K562 (cell line): ENCODE measurements around the gene LIMCH1. TPM values are rescaled to one million over a fixed set of nuclear protein-coding genes. Genes with fewer than 3 reads are reported as not detected.

Experiments
- ATAC-seq: fragments of 200-7000 bp; cut with Tn5 transposase; 3 replicates; pipeline ENCODE4 v1.9.1; 2020; ENCODE audit warnings: moderate library complexity
- BruUV-seq: library from RNA; stranded (reverse); fragments of 400-500 nt; replicated peaks from 2 replicates; lab custom pipeline; 2021; lab: Mats Ljungman, UMichigan
- CTCF ChIA-PET: fragments of 300-600 bp; formaldehyde crosslinking; extraction: SDS; loops from one replicate; lab custom pipeline; 2021; ENCODE audit warnings: low intra/inter-chr PET ratio; lab: Yijun Ruan, JAX
- POLR2A ChIA-PET: fragments of 300-600, 350-650 bp; sonication (Branson Sonifier 250); formaldehyde crosslinking; extraction: SDS; loops from one replicate; lab custom pipeline; 2021; ENCODE audit warnings: antibody characterized with exemption, inconsistent platforms; lab: Yijun Ruan, JAX
- DNase-seq, 4 experiments: peaks; one replicate each; pipeline versions ENCODE4 v3.0.0 to v3.0.0-alpha.2; 2011 to 2018; ENCODE audit warnings: low spot score in 3 of 4, mixed read lengths in 3 of 4; ENCODE audit errors: extremely low read depth in 1 of 4
- FAIRE-seq: peaks from 2 replicates; lab custom pipeline; 2011; peaks lifted over from hg19 to GRCh38; lab: Jason Lieb, UNC
- H2AFZ ChIP-seq: 2 replicates; pipeline ENCODE4 v1.6.0; 2011; ENCODE audit warnings: low read depth, low read length, control low read depth, inconsistent platforms
- H3K27ac ChIP-seq: fragments of 200-600 bp; 3 replicates; pipeline ENCODE4 v1.8.0; 2011; ENCODE audit warnings: low read depth, mild to moderate bottlenecking, control low read depth, inconsistent platforms, low read length, moderate library complexity, mixed read lengths; ENCODE audit errors: extremely low read depth
- H3K27me3 ChIP-seq, 2 experiments: fragments of 300-600 bp in 1 of 2; 2 replicates in 1 of 2; 3 replicates in 1 of 2; pipeline versions ENCODE4 v1.6.0 to v1.8.0; 2011; ENCODE audit warnings: inconsistent platforms in 2 of 2, low read length in 2 of 2, mild to moderate bottlenecking in 1 of 2, mixed read lengths in 1 of 2, moderate library complexity in 1 of 2; ENCODE audit not compliant: control insufficient read depth in 2 of 2, insufficient read depth in 2 of 2
- H3K36me3 ChIP-seq: fragments of 300-600 bp; 3 replicates; pipeline ENCODE4 v1.8.0; 2011; ENCODE audit warnings: mild to moderate bottlenecking, low read length, inconsistent platforms; ENCODE audit not compliant: control insufficient read depth, insufficient read depth
- H3K4me1 ChIP-seq, 2 experiments: fragments of 200-600 bp in 1 of 2; replicated peaks in 1 of 2; 2 replicates in 1 of 2; 3 replicates in 1 of 2; pipeline versions ENCODE4 v1.5.1 to v1.8.0; 2011; ENCODE audit warnings: inconsistent platforms in 2 of 2, low read length in 2 of 2, mild to moderate bottlenecking in 1 of 2, mixed read lengths in 1 of 2, moderate library complexity in 1 of 2; ENCODE audit not compliant: control insufficient read depth in 2 of 2, insufficient read depth in 2 of 2
- H3K4me2 ChIP-seq: 2 replicates; pipeline ENCODE4 v1.6.1; 2011; ENCODE audit warnings: low read length, control low read depth, inconsistent platforms, mixed read lengths; ENCODE audit not compliant: insufficient read depth
- H3K4me3 ChIP-seq: fragments of 200-600 bp; sonication (generic), shearing (Covaris generic); 2 replicates; pipeline ENCODE4 v1.5.1; 2016; ENCODE audit warnings: control low read depth, inconsistent platforms
- H3K79me2 ChIP-seq: fragments of 200-600 bp; 3 replicates; pipeline ENCODE4 v1.8.0; 2011; ENCODE audit warnings: low read length, inconsistent platforms; ENCODE audit not compliant: control insufficient read depth, insufficient read depth
- H3K9ac ChIP-seq, 2 experiments: 2 replicates each; pipeline versions ENCODE4 v1.6.0 to v1.6.1; 2011; ENCODE audit warnings: low read depth in 2 of 2, low read length in 2 of 2, control low read depth in 1 of 2, inconsistent platforms in 1 of 2, mild to moderate bottlenecking in 1 of 2, mixed read lengths in 1 of 2; ENCODE audit not compliant: insufficient read depth in 1 of 2
- H3K9me1 ChIP-seq: one replicate; pipeline ENCODE4 v1.6.0; 2011; ENCODE audit warnings: inconsistent platforms, mild to moderate bottlenecking, low read length, moderate library complexity; ENCODE audit not compliant: control insufficient read depth, insufficient read depth
- H3K9me3 ChIP-seq: replicated peaks from 2 replicates; pipeline ENCODE4 v1.5.1; 2011; ENCODE audit warnings: low read depth, low read length, inconsistent platforms; ENCODE audit not compliant: control insufficient read depth, insufficient read depth
- H4K20me1 ChIP-seq: replicated peaks from 2 replicates; pipeline ENCODE4 v1.6.1; 2011; ENCODE audit warnings: low read length, inconsistent platforms, mixed read lengths; ENCODE audit not compliant: control insufficient read depth, insufficient read depth
- ARHGAP35 ChIP-seq: fragments of 450-650 bp; IDR thresholded peaks from 2 replicates; pipeline ENCODE4 v1.6.1; 2018; ENCODE audit not compliant: partially characterized antibody
- BACH1 ChIP-seq: fragments of 200-800 bp; sonication (Bioruptor generic); IDR thresholded peaks from 2 replicates; pipeline ENCODE4 v1.6.1; 2016; ENCODE audit warnings: missing genetic modification characterization, missing compliant biosample characterization
- CBX2 ChIP-seq: fragments of 200-600 bp; sonication (generic); IDR thresholded peaks from one replicate; pipeline ENCODE4 v1.6.1; 2012; ENCODE audit warnings: mild to moderate bottlenecking, low read length, inconsistent platforms; ENCODE audit not compliant: insufficient read depth, poor library complexity, severe bottlenecking
- EHMT2 ChIP-seq: fragments of 450-650 bp; IDR thresholded peaks from 2 replicates; pipeline ENCODE4 v1.6.1; 2018; ENCODE audit warnings: antibody characterized with exemption
- MIER1 ChIP-seq: fragments of 450-650 bp; IDR thresholded peaks from 2 replicates; pipeline ENCODE4 v1.6.1; 2016; ENCODE audit warnings: antibody characterized with exemption, mild to moderate bottlenecking, low read depth
- TCF7 ChIP-seq: sonication (generic); IDR thresholded peaks from 2 replicates; pipeline ENCODE4 v1.6.1; 2016; ENCODE audit warnings: antibody characterized with exemption, borderline replicate concordance
- TCF7L2 ChIP-seq: fragments of 150-350 bp; IDR thresholded peaks from 2 replicates; pipeline ENCODE4 v1.6.1; 2016; ENCODE audit warnings: low read depth, mild to moderate bottlenecking, low read length, moderate library complexity
- TRIM28 ChIP-seq: fragments of 450-650 bp; IDR thresholded peaks from 2 replicates; pipeline ENCODE4 v1.6.1; 2017
- YY1 ChIP-seq, 3 experiments: IDR thresholded peaks; 2 replicates each; pipeline ENCODE4 v1.6.1; 2011; ENCODE audit warnings: low read length in 2 of 3, mild to moderate bottlenecking in 2 of 3, moderate library complexity in 2 of 3, borderline replicate concordance in 1 of 3, control low read depth in 1 of 3, low read depth in 1 of 3; ENCODE audit not compliant: insufficient read depth in 3 of 3, insufficient replicate concordance in 2 of 3, control insufficient read depth in 1 of 3, insufficient read length in 1 of 3; ENCODE audit errors: extremely low read depth in 1 of 3
- ZBTB8A ChIP-seq: fragments of 450-650 bp; IDR thresholded peaks from 2 replicates; pipeline ENCODE4 v1.6.1; 2018; ENCODE audit warnings: mild to moderate bottlenecking, moderate library complexity; ENCODE audit not compliant: partially characterized antibody
- ZNF76 ChIP-seq: fragments of 250-450 bp; sonication (Bioruptor Pico); IDR thresholded peaks from 2 replicates; pipeline ENCODE4 v1.4.0; 2020; ENCODE audit warnings: mild to moderate bottlenecking, moderate library complexity, borderline replicate concordance
- ZNF778 ChIP-seq: fragments of 450-650 bp; formaldehyde crosslinking; IDR thresholded peaks from 2 replicates; pipeline ENCODE4 v1.4.0; 2020; ENCODE audit warnings: mild to moderate bottlenecking, moderate library complexity
- WGBS: fragments of 100-300 bp; shearing (Covaris generic); methylation state at CpG from one replicate; pipeline ENCODE4 v1.1.6; 2016; ENCODE audit warnings: low coverage, mixed read lengths; ENCODE audit not compliant: insufficient coverage; ENCODE audit errors: missing lambda C conversion rate; 5-methylcytosine and 5-hydroxymethylcytosine counted together
- in situ Hi-C: fragments of 300-500 bp; cut with MboI; formaldehyde crosslinking; loops from 4 replicates; pipeline ENCODE4 v1.15.0; 2018; ENCODE audit warnings: inconsistent platforms, mixed read lengths
- intact Hi-C: fragments of 100-400 bp; cut with micrococcal nuclease; formaldehyde crosslinking; loops from 2 replicates; pipeline ENCODE4 v1.14.2; 2022
- polyA plus RNA-seq, 8 experiments: library from polyadenylated mRNA; depleted of rRNA in 4 of 8; stranded (reverse) in 5 of 8; unstranded in 3 of 8; fragments of >200 nt; fragmentation: Nextera tagmentation in 2 of 8; fragmentation: Illumina TruSeq in 1 of 8; extraction: Ambion mirVana in 2 of 8; extraction: Trizol in 1 of 8; gene quantifications; 2 replicates each; pipeline versions ENCODE4 v1.2.1 to v1.2.3, GENCODE V29; 2011 to 2014; ENCODE audit warnings: inconsistent platforms in 1 of 8, missing spikeins in 1 of 8
- total RNA-seq, 7 experiments: library from RNA; depleted of rRNA in 6 of 7; stranded (reverse); fragments of >200 nt in 6 of 7; fragmentation: Illumina TruSeq in 2 of 7; extraction: Trizol in 2 of 7; gene quantifications; 2 replicates each; pipeline versions ENCODE4 v1.2.1 to v1.2.3, GENCODE V29; 2011 to 2021; ENCODE audit warnings: low replicate concordance in 1 of 7
- TF ChIP-seq, protein P1 (sequence below): fragments of 450-650 bp; IDR thresholded peaks from 2 replicates; pipeline ENCODE4 v1.6.1; 2018; ENCODE audit warnings: mild to moderate bottlenecking, low read depth; ENCODE audit not compliant: partially characterized antibody

LIMCH1 gene
- total and polyA plus RNA-seq, 9 of the 15 experiments (the other 6 are each of a cell fraction or from before 2014, with no cell fraction given): 0.35 TPM; not detected in 8

DNA sequence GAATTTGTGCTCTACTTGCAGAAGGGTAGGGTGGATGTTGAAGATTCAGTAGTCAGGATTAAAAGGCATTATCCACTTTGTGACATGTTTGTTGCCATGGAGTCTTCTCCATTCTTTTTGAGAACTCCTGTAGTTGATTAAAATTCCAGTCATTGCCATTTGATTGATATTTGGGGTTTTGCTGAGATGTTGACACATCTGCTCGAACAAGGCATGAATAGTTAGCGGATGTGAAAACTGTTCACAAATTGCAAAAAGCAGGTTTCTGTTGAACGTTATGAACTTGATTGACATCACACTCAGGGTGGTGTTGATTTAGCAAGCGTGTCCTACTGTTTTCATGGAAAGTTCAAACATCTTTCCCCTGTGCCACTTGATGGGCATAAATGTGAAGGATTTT lies 16.9 kb downstream of the LIMCH1 start:
- no peak overlapping the region for H3K4me3 ChIP-seq
- BruUV-seq: no TSS peak
- H3K4me1 ChIP-seq: no peaks in the 10 kb centered on the region
- no peaks in the 10 kb centered on the region for H4K20me1 ChIP-seq
- CTCF ChIA-PET: no interaction called here
- POLR2A ChIA-PET: no interaction called here
- 2% methylated on average over 4 of the region's 4 CpGs for WGBS
- intact Hi-C loops (no loop called here), in situ Hi-C loops (no loop called here)
- no peaks in the 10 kb centered on the region for H3K27me3 ChIP-seq
- H3K36me3 ChIP-seq: no peaks in the 10 kb centered on the region
- no peak overlapping the region for H3K4me2 ChIP-seq
- DNase-seq (no peak), ATAC-seq (no peak), FAIRE-seq (no peak)
- H3K9me3 ChIP-seq: no peaks in the 10 kb centered on the region
- H3K27ac ChIP-seq: no peak overlapping the region
- no peaks in the 10 kb centered on the region for H3K9me1 ChIP-seq
- TF ChIP-seq ZNF76 (CRISPR knock-in tag) (no peak), TCF7 (no peak), TRIM28 (no peak), MIER1 (no peak), BACH1 (tag) (no peak), EHMT2 (no peak), YY1 (IDR thresholded peaks at IDR 0.05; ENCODE audit: borderline replicate concordance in 1 of 3, control insufficient read depth in 1 of 3, extremely low read depth in 1 of 3, insufficient read depth in 3 of 3, insufficient read length in 1 of 3, insufficient replicate concordance in 2 of 3, low read depth in 1 of 3, low read length in 2 of 3) (no peak), ZBTB8A (no peak), TCF7L2 (no peak), CBX2 (no peak), ZNF778 (no peak), ARHGAP35 (no peak)
- TF ChIP-seq, protein P1, sequence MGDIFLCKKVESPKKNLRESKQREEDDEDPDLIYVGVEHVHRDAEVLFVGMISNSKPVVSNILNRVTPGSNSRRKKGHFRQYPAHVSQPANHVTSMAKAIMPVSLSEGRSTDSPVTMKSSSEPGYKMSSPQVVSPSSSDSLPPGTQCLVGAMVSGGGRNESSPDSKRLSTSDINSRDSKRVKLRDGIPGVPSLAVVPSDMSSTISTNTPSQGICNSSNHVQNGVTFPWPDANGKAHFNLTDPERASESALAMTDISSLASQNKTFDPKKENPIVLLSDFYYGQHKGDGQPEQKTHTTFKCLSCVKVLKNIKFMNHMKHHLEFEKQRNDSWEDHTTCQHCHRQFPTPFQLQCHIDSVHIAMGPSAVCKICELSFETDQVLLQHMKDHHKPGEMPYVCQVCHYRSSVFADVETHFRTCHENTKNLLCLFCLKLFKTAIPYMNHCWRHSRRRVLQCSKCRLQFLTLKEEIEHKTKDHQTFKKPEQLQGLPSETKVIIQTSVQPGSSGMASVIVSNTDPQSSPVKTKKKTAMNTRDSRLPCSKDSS: no peak
- H3K79me2 ChIP-seq: no peaks in the 10 kb centered on the region
- H3K9ac ChIP-seq: no peak overlapping the region
- no peak overlapping the region for H2AFZ ChIP-seq
